Right renal cortex interstitium (tissue), 3 donors: ENCODE measurements around the gene CALR. TPM values are rescaled to one million over a fixed set of nuclear protein-coding genes. Genes with fewer than 3 reads are reported as not detected.
A peak's percentile ranks its signal among the peaks of the same experiment; 100 is the strongest.

Source experiments
- DNase-seq, 3 donors: peaks; one replicate each; pipeline ENCODE4 v3.0.0-alpha.2; 2013; ENCODE audit warnings: low read depth in 3 of 3, low spot score in 2 of 3
- polyA plus RNA-seq, 3 donors: library from polyadenylated mRNA; unstranded; fragments of 120-200 nt; gene quantifications; one replicate each; pipeline ENCODE4 v1.2.1, GENCODE V29; 2013; ENCODE audit not compliant: insufficient read length in 3 of 3

CALR gene
- polyA plus RNA-seq, 3 donors: 833 to 1,059 (median 960) TPM

- DNase-seq: no peak
Measured at GRCh38 chr19:12932392-12933286, 5.8 kb upstream of the CALR start.

GRCh38 chr19:12933287-12934072 is 4.9 kb upstream of the CALR start, which contains the start of gene FARSA:
Gene FARSA, minus strand, starts transcription at chr19:12933711. Its CDS starts 15 bp downstream, at chr19:12933696.
- peak in 1 of 3 donors; percentile 82 for DNase-seq

- no peak for DNase-seq
Measured at GRCh38 chr19:12935071-12935470, 3.3 kb upstream of the CALR start.

- no peak for DNase-seq
Measured at GRCh38 chr19:12936582-12936981, 1.8 kb upstream of the CALR start.

GRCh38 chr19:12937093-12937926 is 1.1 kb upstream of the CALR start:
- DNase-seq: no peak

- DNase-seq: no peak
Measured at GRCh38 chr19:12938779-12939601, 581 bp downstream of the CALR start.

GRCh38 chr19:12939975-12940423 is 1.6 kb downstream of the CALR start:
- DNase-seq: no peak

GRCh38 chr19:12940897-12941296 is 2.5 kb downstream of the CALR start:
- no peak for DNase-seq

- no peak for DNase-seq
Measured at GRCh38 chr19:12943437-12944044, 5.1 kb downstream of the CALR start.

- DNase-seq: no peak
Measured at GRCh38 chr19:12944104-12944674, 5.8 kb downstream of the CALR start.

- DNase-seq: peak; percentile 93 to 96 (median 96)
Measured at GRCh38 chr19:12945479-12946091, 7.2 kb downstream of the CALR start, which contains the start of gene RAD23A. Gene RAD23A, plus strand, starts transcription at chr19:12945862. Its CDS starts 87 bp downstream, at chr19:12945949.

- DNase-seq: no peak
Measured at GRCh38 chr19:12946092-12946721, 7.8 kb downstream of the CALR start.

- no peak for DNase-seq
Measured at GRCh38 chr19:12946731-12947496, 8.5 kb downstream of the CALR start.

- DNase-seq: no peak
Measured at GRCh38 chr19:12947702-12948611, 9.5 kb downstream of the CALR start.

GRCh38 chr19:12948612-12949362 is 10.4 kb downstream of the CALR start:
- no peak for DNase-seq
